GM12892 (cell line): ENCODE measurements around the gene LCE1C.

Source experiments
- POLR2A ChIP-seq: IDR thresholded peaks from 2 replicates; pipeline ENCODE4 v1.6.1; 2011; ENCODE audit warnings: low read depth, low read length, control low read depth
- POLR2AphosphoS5 ChIP-seq: IDR thresholded peaks from 2 replicates; pipeline ENCODE4 v1.6.1; 2011; ENCODE audit warnings: low read depth, low read length, control low read depth
- TAF1 ChIP-seq: IDR thresholded peaks from 2 replicates; pipeline ENCODE4 v1.6.1; 2011; ENCODE audit warnings: low read depth, mild to moderate bottlenecking, control low read depth, low read length, borderline replicate concordance

DNA sequence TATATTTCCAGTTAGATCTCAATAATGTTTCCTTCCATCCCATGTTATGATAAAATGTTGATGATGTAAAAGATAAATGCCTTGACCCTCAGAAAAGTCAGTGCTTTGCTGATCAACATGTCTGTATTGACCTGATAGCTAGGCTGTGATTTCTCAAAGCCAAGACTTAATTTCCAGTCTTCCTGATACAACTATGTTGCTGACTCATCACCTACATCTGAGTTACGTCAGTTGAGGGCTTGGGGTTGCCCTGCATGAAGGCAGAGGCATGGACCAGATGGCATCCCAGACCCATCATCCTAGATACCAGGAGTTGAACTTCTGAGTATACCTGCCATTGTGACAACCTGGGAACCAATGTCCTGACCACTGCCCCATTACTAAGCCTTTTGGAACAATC is 5.1 kb downstream of the LCE1C start:
- TF ChIP-seq POLR2A (no peak), POLR2AphosphoS5 (no peak), TAF1 (no peak)
